Upper lobe of left lung (tissue), 6 donors: ENCODE data around the gene SYT7. TPM values are rescaled to one million over a fixed set of nuclear protein-coding genes. Genes with fewer than 3 reads are reported as not detected.

Source experiments
- ATAC-seq, 2 donors: fragments of 200-7000 bp; cut with Tn5 transposase; one replicate each; pipeline ENCODE4 v1.9.1; 2022; ENCODE audit warnings: mild to moderate bottlenecking in 2 of 2, moderate library complexity in 2 of 2; ENCODE audit not compliant: low FRiP score in 2 of 2
- DNase-seq, 2 donors: peaks; one replicate each; pipeline ENCODE4 v3.0.0-alpha.2; 2019 to 2020
- H3K27ac ChIP-seq, 4 donors: fragments of 200-600 bp; sonication (generic); one replicate each; pipeline ENCODE4 v1.5.1; 2016 to 2019
- H3K27me3 ChIP-seq, 4 donors: fragments of 200-600 bp; sonication (generic); one replicate each; pipeline ENCODE4 v1.5.1; 2017 to 2019
- H3K36me3 ChIP-seq, 4 donors: fragments of 200-600 bp; sonication (generic); one replicate each; pipeline ENCODE4 v1.5.1; 2016 to 2019
- H3K4me1 ChIP-seq, 4 donors: fragments of 200-600 bp; sonication (generic); one replicate each; pipeline ENCODE4 v1.5.1; 2018 to 2019
- H3K4me3 ChIP-seq, 4 donors: fragments of 200-600 bp; sonication (generic); one replicate each; pipeline ENCODE4 v1.5.1; 2017 to 2019; ENCODE audit warnings: mild to moderate bottlenecking in 2 of 4, moderate library complexity in 1 of 4
- H3K9me3 ChIP-seq, 4 donors: fragments of 200-600 bp; sonication (generic); one replicate each; pipeline ENCODE4 v1.5.1; 2018 to 2019
- CTCF ChIP-seq, 6 experiments: fragments of 450-650 bp in 4 of 6; fragments of 200-600 bp in 2 of 6; sonication (generic) in 2 of 6; IDR thresholded peaks; one replicate each; pipeline ENCODE4 v1.5.1; 2016 to 2019; ENCODE audit warnings: antibody characterized with exemption in 6 of 6
- EP300 ChIP-seq, 4 donors: sonication (generic); formaldehyde crosslinking; IDR thresholded peaks; one replicate each; pipeline ENCODE4 v1.5.1; 2017; ENCODE audit warnings: antibody characterized with exemption in 4 of 4, control low read depth in 2 of 4
- POLR2A ChIP-seq, 4 donors: fragments of 450-650 bp; IDR thresholded peaks; one replicate each; pipeline ENCODE4 v1.5.1; 2016 to 2017; ENCODE audit warnings: antibody characterized with exemption in 4 of 4, mild to moderate bottlenecking in 2 of 4
- POLR2AphosphoS5 ChIP-seq, 2 donors: sonication (generic); formaldehyde crosslinking; IDR thresholded peaks; one replicate each; pipeline ENCODE4 v1.5.1; 2017; ENCODE audit warnings: antibody characterized with exemption in 2 of 2
- WGBS, 2 donors: methylation state at CpG; one replicate each; pipeline ENCODE4 v1.1.5; 2017 to 2018; 5-methylcytosine and 5-hydroxymethylcytosine counted together
- total RNA-seq, 6 donors: library from RNA; depleted of rRNA in 4 of 6; stranded (reverse); fragments of >200 nt in 4 of 6; gene quantifications; one replicate each; pipeline versions ENCODE4 v1.1.0 to v1.2.1, GENCODE V29; 2016 to 2021
- donor health status: DM: no; HTN: no; CAD: no; lungs with moderate emphysema.
- donor health status: DM: no; HTN: yes; CAD: no; lungs with severe emphysema.

The SYT7 gene
- total RNA-seq, 6 donors from 2014 or later: 2.1 to 7.3 (median 4.9) TPM

- H3K9me3 ChIP-seq: no peaks in the 10 kb centered on the region
- H3K27me3 ChIP-seq: no peaks in the 10 kb centered on the region
- WGBS, 2 donors: 60 to 62% methylated on average over 6 to 11 of the region's 13 CpGs
- no peak for DNase-seq
- H3K27ac ChIP-seq: peak overlapping the region in 3 of 4 donors; percentile 58 to 74 (median 64)
- H3K4me1 ChIP-seq: peaks cover 21 to 27% (median 22%) of the 10 kb centered on the region in 4 donors
- no peak for ATAC-seq
- H3K4me3 ChIP-seq: peak overlapping the region in 3 of 4 donors; percentile 41 to 62 (median 61)
- TF ChIP-seq CTCF (IDR thresholded peaks at IDR 0.05): no peak
- TF ChIP-seq EP300 (IDR thresholded peaks at IDR 0.05): no peak
- no peak for TF ChIP-seq POLR2AphosphoS5 (IDR thresholded peaks at IDR 0.05)
- no peak for TF ChIP-seq POLR2A (IDR thresholded peaks at IDR 0.05)
- no peaks in the 10 kb centered on the region for H3K36me3 ChIP-seq
Measured at GRCh38 chr11:61586792-61587430, 6.0 kb upstream of the SYT7 start.

DNA sequence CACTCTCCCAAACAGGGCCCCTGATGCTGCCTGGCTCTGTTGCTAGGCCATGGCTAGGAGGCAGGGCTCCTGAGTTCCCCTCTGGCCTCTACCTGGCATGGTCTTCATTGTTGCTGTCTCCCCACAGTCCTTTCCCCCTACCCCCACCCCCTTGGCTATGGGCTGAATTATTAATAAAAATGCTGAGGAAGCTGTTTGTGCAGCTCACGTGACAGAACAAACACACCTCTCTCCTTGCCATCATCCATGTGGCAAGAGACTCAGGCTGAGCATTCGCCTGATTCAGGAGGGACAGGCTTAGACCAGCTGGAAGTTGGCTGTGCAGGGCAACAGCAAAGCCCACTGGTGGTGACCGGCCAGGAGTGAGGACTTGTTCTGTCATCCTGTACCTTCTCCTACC lies 4.2 kb upstream of the SYT7 start:
- Histone ChIP-seq H3K27ac (no peak overlapping the region), H3K4me3 (no peak overlapping the region), H3K4me1 (peaks cover 30 to 38% (median 33%) of the 10 kb centered on the region in 4 donors), H3K36me3 (peaks cover 0 to 2% (median 0%) of the 10 kb centered on the region in 4 donors), H3K9me3 (no peaks in the 10 kb centered on the region), H3K27me3 (peaks cover 0 to 5% (median 4%) of the 10 kb centered on the region in 4 donors)
- DNase-seq (no peak), ATAC-seq (no peak)
- TF ChIP-seq POLR2A (IDR thresholded peaks at IDR 0.05) (no peak), CTCF (IDR thresholded peaks at IDR 0.05) (no peak), EP300 (IDR thresholded peaks at IDR 0.05) (no peak), POLR2AphosphoS5 (IDR thresholded peaks at IDR 0.05) (no peak)
- WGBS, 2 donors: 71 to 90% methylated on average over 2 to 3 of the region's 3 CpGs

GRCh38 chr11:61581931-61582330 lies 1.1 kb upstream of the SYT7 start:
- ATAC-seq: no peak
- TF ChIP-seq POLR2AphosphoS5 (IDR thresholded peaks at IDR 0.05) (no peak), POLR2A (IDR thresholded peaks at IDR 0.05) (no peak), CTCF (IDR thresholded peaks at IDR 0.05) (no peak), EP300 (IDR thresholded peaks at IDR 0.05) (no peak)
- peaks cover 4 to 15% (median 10%) of the 10 kb centered on the region in 4 donors for H3K27me3 ChIP-seq

GRCh38 chr11:61580271-61580888 lies 496 bp downstream of the SYT7 start:
- peak overlapping the region; percentile 37 to 60 (median 53) for H3K4me3 ChIP-seq
- no peaks in the 10 kb centered on the region for H3K9me3 ChIP-seq
- H3K27me3 ChIP-seq: peaks cover 4 to 15% (median 10%) of the 10 kb centered on the region in 4 donors
- WGBS, 2 donors: 2% methylated on average over 4 of the region's 60 CpGs; no CpG with 5 or more reads in 1 of the 2 donors
- no peak for DNase-seq
- ATAC-seq: no peak
- H3K4me1 ChIP-seq: peaks cover 10 to 20% (median 14%) of the 10 kb centered on the region in 4 donors
- peak overlapping the region in 1 of 4 donors; percentile 35 for H3K27ac ChIP-seq
- H3K36me3 ChIP-seq: peaks cover 0 to 2% (median 0%) of the 10 kb centered on the region in 4 donors
- TF ChIP-seq POLR2A (IDR thresholded peaks at IDR 0.05) (no peak), EP300 (IDR thresholded peaks at IDR 0.05) (no peak), POLR2AphosphoS5 (IDR thresholded peaks at IDR 0.05) (no peak), CTCF (IDR thresholded peaks at IDR 0.05) (peak in 1 of 6 experiments; percentile 22)

More at GRCh38 chr11:61581931-61582330, 1.1 kb upstream of the SYT7 start:
- peaks cover 0 to 2% (median 0%) of the 10 kb centered on the region in 4 donors for H3K36me3 ChIP-seq
- peaks cover 12 to 24% (median 17%) of the 10 kb centered on the region in 4 donors for H3K4me1 ChIP-seq
- peak overlapping the region in 1 of 4 donors; percentile 60 for H3K4me3 ChIP-seq
- 33 to 62% methylated on average over 2 of the region's 2 CpGs for WGBS, 2 donors
- H3K9me3 ChIP-seq: no peaks in the 10 kb centered on the region
- no peak for DNase-seq
- H3K27ac ChIP-seq: no peak overlapping the region
